GM19043 (cell line): ENCODE measurements around the gene SPDYE16.
"Not testable (repeated sequence)": the region's sequence is repeated elsewhere in the genome, so short reads cannot be mapped to it uniquely, and the experiment has no call there.

Experiments used
- ATAC-seq: cut with Tn5 transposase; IDR thresholded peaks from one replicate; pipeline ENCODE4 v1.9.1; 2021; ENCODE audit warnings: low read depth; ENCODE audit not compliant: unreplicated experiment

Gene SPDYE16, protein sequence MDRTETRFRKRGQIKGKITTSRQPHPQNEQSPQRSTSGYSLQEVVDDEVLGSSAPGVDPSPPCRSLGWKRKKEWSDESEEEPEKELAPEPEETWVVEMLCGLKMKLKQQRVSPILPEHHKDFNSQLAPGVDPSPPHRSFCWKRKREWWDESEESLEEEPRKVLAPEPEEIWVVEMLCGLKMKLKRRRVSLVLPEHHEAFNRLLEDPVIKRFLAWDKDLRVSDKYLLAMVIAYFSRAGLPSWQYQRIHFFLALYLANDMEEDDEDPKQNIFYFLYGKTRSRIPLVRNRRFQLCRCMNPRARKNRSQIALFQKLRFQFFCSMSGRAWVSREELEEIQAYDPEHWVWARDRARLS

DNA sequence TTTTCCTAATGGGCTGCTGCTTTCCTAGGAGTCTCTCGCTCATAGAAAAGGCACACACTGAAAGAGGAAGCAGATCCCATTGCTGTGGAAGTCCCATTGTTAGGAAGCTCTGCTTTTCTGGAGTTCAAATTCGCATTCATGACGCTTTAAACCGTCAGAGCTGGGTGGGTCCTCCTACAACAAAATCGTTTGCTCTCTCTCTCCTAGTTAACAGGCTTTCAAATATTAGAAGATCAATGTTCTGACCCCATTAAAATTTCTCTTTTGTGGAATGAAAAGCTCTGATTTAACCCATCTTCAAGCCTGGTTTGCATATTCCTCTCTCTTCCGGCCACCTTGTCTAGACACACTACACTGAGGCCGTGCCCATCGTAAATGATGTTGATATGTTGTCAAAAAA, at the start of gene SPDYE16:
Gene SPDYE16 (minus strand): TSS at position 101 of the 400 bp plus-strand sequence. CDS start 1,838 bp downstream, outside the sequence.
- ATAC-seq = not testable (repeated sequence)

DNA sequence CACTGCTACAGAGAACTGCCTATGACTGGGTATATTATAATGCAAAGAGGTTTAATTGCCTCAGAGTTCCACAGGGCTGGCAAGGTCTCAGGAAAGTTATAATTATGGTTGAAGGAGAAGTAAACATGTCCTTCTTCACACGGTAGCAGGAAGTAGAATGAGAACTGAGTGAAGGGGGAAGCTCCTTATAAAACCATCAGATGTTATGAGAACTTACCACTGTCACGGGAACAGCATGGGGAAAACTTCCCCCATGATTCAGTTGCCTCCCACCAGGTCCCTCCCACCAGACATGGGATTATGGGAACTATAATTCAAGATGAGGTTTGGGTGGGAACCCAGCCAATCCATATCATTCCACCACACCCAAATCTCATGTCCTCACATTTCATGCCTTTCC, 49.6 kb upstream of the SPDYE16 start:
- not testable (repeated sequence) for ATAC-seq

DNA sequence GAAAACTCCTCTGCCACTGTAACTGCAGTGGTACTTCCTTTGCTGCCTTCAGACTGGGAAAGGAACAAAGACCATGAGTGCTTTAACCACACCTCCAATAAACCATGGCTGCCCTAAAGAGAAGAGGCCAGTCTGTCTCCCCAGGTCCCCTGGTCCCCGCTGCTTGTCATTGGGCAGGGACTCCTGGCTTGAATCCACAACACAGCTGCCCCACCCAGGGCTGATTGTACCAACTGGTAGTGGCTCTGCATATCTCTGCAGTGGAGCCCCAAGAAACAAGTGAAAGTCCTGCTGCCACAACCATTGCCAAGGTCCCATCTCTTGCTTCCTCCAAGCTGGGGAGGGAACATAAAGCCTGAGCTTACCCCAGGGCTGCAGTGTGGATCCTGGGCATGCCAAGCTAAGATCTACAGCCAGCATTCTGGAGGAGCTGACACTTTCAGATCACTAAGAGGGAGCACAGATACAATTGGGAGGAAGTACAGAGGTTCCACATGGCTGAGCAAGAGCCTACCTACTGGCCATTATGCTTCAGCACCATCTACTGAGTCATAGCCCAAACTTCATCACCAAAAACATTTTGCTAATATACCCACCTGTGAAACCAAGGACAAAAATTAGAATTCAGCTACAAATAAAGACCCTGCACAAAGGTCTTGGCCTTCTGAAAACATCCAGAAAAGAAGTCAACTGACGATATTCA, 48.7 kb upstream of the SPDYE16 start:
- peak; percentile 71 for ATAC-seq

DNA sequence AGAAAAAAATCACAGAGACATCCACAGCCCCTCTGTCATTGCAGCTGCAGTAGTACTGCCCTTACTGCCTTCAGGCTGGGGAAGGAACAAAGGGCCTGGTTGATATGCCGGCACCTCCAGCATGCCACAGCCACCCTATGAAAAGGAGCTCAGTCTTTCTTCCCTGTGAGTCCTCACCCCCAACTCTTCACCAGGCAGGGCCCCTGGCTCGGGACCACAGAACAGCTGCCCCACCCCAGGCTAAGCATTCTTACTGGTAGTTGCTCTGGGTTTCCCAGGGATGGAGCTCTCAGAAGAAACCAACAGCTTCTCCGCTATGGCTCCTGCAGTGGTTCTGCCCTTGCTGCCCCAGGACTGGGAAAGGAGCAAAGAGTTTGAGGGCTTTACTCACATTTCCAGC, 47.9 kb upstream of the SPDYE16 start:
- not testable (repeated sequence) for ATAC-seq

DNA sequence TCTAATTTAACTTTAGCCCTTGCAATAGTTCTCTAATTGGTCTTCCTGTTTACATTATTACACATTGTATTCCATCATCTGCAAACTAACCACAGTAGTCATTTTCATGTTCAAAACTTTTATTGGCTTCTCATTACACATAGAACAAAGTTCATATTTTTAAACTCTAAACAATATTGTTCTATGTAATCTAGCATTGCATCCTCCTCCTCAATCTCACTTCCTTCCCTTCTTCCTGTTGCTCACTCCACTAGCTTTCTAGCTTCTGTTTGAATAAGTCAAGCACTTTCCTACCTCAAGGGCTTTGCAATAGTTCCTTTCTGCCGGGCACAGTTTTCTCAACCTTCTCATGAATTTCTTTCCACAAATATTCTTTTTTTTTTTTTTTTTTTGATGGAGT, 45.5 kb upstream of the SPDYE16 start:
- ATAC-seq = not testable (repeated sequence)

DNA sequence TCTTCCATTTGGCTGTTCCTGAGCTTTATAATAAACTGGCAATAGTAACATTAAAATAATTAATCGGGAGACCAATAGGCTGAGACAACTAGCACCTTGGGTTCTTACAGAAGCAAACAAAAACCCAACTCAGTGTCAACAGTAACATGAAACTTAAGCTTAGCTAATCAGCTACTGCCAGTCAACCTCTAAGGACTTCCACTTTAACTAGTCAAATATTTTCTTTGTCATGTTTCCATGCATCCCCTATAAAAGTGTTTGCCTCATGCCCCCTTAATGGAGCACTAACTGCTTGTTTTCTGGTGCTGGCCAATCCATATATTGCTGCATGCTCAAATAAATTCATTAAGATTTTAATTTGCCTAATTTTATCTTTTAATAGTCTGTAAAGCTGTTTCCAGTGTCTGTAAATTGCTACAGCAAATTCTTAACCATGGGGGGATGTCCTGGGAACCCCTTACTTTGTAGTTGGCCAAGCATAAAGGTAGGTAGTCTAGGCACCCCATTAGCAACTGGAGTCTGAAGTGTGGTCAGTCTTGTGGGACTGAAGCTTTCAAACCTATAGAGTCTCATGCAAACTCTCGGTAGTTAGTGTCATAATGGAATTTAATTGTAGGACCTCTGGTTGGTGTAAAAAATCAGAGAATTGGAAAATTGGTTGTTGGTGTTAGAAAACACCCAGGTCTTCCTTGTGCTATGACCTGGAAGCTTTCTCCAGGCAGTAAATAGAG, 43.7 kb upstream of the SPDYE16 start:
- ATAC-seq = not testable (repeated sequence)

DNA sequence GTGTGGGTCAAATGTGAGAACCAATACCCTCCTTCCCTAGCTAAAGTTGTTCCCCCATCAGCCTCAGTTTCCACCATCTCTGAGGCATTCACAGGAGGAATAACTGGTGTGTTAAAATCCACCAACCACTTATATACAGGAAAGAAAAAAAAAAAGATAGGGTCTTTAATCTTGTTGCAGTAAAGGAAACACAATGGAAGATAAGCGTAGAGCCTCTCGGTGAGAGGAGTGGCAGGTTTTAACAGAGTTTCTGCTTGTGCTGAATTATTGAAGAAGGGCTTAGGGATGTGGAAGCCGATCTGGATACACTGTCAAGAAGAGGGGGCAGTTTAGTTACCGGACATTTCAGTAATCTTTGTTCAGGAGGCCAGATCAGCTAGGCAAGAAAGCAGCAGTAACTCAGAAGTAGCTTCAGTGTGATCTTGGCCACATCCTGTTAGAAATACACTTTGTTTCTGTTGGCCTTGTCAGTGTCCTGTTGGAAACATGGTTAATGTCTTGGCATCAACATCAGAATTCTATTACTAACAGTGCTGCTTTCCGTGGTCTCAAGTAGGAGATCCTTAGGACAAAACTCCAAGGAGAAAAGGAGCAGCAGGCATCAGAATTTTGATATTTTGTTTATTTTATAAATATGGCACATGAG, 40.7 kb upstream of the SPDYE16 start:
- not testable (repeated sequence) for ATAC-seq

DNA sequence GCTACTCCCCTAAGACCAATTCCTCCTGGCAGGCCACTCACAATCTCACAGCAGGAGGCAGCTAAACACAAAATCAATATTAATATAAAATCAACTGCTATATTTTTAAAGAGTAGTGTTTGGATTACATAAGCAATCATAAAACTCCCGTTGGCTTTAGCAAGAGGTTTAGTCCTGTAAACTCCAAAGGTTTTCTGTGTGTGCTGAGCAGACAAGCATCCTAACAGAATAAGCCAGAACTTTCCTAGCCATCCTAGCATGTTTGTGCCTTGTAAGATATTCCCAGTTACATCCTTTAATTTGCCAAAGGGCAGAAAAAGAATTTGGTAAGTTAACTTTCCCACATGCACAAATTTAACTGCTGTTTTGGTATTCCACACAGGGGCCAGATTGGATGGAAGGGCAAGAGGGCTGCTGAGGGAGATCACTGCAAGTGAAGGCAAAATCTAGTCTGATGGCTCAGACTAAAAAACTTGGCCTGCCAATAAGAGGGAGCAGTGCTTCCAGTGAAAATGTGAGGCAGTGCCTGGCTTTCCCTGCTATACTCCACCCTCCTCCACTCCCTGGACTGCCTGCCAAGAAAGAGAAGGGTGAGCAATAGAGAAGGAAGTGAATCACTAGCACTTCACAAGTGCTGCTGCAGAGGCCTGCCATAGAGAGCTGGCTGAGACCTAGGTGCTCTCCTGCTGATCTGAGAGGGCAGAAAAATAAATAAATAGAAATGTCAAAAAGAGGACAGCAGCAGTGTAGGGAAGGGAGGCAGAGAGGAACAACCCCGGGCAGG, 39.9 kb upstream of the SPDYE16 start:
- not testable (repeated sequence) for ATAC-seq

DNA sequence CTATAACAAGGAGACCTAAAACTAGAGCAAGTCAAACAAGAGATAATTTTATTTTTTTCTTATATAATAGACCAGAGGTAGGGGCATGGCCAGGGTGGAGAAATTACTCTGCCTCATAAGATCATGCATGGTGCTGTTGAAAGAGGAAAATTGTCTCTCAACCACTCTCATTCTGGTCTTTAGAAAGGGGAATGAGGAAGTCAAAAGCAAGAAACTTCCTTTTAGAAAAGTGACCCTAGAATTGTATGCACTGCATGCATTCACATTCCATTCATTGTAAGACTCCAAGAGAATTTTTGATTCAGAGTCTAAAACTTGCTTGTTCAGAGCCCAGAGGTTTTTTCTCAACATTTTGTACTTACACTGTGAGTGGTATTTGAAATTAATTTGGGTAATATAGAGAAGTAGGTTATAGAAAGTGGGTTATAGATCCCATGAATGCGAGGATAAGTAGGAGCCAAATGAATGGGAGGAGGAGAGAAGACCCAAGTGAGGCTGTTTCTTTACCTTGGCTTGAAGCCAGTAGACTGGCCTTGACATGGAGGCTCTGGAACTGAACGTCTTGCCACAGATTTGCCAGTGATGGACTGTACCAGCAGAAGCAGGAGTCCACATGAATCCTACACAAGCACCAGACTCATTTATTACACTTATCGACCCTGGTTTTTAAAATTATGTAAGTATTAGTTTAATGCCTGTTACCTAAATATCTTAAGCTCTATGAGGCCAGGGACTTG, 33.0 kb upstream of the SPDYE16 start:
- ATAC-seq = not testable (repeated sequence)

DNA sequence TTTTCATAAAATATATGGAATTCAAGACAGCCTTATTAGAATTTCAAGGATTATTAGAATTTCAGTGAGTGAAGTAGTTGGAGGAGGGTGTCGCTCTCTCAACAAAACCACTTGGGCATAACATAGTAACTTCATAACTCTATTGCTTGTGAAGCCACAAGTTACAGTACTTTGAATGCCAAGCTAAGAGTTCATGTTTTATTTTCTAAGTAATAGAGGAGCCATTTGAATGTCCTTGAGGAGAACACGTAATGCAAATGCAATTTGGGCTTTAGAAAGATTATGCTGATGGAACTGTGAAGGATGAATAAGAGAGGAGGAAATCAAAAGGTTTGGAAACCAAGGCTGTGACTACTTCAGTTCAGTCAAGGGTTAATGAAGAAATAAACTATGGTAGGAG, 32.3 kb upstream of the SPDYE16 start:
- not testable (repeated sequence) for ATAC-seq

DNA sequence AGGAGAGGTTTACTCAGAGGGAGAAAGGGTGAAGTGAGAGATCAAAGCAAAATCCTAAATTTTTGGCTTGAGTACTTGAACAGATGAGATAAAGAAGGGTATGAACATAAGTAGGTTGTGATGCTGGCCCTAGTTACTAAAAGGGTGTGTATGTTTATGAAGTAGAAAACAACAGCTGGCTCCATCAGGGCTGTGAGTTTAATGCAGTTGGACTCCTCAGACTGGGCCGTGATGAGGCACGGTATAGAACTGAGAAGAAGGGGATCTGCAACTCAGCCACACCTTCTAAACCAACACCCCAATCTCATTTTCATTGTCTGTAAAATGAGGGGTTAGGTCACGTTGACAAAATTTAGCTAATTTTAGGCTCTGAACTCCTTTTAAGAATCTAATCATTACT, 29.2 kb upstream of the SPDYE16 start:
- not testable (repeated sequence) for ATAC-seq

DNA sequence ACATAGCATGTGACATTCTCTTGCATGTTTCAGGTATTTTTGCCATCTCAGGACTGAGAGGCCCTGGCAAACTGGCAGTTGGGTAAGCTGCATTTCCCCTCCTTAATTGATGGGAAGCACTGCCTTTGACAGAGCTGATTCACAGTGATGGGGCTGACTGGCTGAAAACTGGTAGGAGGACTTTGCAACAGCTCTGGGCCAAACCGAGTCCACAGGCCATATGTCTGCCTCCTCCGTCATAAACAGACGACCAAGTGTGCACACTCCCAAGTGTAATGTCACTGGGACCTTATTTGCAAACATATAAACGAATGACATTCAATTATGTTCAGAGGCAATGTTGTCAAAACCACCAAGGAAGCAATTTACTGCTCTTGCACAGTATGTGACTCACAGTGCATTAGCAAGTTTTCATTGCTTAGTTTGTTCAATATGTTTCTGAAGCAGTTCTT, 27.3 kb upstream of the SPDYE16 start:
- not testable (repeated sequence) for ATAC-seq

DNA sequence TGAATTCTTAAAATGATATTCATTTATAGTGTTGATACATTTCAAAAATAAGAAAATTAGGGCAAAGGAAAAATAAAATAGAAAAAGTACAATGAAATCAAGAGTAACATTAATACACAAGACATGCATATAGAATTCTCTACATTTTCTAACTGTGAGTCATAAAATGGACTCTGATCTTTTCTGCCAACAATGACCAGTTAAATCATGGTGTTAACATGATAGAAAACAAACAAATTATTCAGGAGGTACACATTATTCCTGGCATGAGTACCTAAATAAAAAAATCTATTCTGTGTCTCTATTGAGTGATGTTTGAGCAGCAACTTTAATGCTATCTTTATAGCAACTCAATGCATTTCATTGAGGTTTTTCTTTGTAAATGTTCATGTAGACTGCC, 25.6 kb upstream of the SPDYE16 start:
- not testable (repeated sequence) for ATAC-seq

DNA sequence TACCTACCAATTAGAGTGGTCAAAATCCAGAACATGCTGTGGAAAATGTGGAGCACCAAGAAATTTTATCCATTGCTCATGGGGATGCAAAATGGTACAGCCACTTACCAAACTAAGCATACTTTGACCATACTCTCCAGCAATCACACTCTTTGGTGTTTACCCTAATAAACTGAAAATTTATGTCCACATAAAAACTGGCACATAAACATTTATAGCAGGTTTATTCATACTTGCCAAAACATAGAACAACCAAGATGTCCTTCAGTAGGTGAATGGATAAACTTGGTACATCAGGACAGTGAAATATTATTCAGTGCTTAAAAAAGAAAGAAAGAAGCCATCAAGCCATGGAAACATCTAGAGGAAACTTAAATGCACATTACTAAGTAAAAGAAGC, 24.7 kb upstream of the SPDYE16 start:
- not testable (repeated sequence) for ATAC-seq

DNA sequence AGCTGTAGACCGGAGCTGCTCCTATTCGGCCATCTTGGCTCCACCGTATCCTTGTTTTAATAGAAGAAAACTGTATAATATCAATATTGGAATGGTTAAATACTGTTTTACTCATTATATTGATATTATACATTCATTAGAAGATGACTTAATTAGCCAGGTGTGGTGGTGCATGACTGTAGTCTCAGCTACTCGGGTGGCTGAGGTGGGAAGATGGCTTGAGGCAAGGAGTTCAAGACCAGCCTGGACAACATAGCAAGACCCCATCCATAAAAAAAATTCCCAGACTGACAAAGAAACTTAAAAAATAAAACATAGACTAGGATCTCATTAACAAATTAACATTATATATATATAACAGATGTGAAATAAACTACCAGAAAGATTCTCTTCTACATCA, 24.2 kb upstream of the SPDYE16 start:
- ATAC-seq = not testable (repeated sequence)

DNA sequence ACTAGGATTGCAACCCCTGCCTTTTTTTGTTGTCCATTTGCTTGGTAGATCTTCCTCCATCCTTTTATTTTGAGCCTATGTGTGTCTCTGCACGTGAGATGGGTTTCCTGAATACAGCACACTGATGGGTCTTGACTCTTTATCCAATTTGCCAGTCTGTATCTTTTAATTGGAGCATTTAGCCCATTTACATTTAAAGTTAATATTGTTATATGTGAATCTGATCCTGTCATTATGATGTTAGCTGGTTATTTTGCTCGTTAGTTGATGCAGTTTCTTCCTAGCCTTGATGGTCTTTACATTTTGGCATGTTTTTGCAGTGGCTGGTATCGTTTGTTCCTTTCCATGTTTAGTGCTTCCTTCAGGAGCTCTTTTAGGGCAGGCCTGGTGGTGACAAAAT, 21.9 kb upstream of the SPDYE16 start:
- ATAC-seq = not testable (repeated sequence)

DNA sequence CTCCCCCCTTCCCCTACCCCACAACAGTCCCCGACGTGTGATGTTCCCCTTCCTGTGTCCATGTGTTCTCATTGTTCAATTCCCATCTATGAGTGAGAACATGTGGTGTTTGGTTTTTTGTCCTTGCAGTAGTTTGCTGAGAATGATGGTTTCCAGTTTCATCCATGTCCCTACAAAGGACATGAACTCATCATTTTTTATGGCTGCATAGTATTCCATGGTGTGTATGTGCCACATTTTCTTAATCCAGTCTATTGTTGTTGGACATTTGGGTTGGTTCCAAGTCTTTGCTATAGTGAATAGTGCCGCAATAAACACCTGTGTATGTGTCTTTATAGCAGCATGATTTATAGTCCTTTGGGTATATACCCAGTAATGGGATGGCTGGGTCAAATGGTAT, 18.2 kb upstream of the SPDYE16 start:
- not testable (repeated sequence) for ATAC-seq

DNA sequence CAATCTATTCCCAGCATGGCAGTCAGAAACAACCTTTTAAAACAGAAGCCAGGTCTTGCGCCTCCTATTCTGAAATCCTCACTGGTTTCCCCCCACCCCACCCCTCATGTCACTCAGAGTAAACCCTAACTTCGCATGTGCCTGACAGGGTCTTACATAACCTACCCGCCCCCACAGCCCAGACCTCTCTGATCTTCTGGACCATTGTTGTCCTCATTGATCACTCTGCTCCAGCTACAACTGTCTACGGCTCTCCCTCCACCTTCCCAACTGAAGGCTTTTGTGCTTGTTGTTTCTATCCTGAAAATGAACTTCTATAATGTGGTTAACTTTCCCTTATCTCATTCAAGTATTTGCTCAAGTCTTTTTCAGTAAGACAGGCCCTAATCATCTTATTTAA, 17.1 kb upstream of the SPDYE16 start:
- not testable (repeated sequence) for ATAC-seq

DNA sequence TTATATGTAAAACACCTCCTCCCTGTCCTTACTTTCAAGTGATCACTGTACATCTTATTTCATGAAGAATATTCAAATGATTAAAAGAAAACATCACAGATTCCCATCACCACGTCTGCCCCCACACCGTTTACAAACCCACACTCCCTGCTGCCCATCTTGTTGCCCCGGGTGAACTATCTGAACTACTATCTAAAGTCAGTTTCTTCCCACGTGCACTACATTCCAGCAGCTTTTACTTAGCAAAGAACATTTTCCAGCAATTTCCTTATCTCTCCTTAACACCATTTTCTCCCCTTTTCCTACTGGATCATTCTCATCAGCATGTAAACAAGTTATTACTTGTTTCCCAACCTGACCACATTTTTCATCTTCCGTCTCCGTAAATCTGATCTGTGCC, 16.6 kb upstream of the SPDYE16 start:
- ATAC-seq = not testable (repeated sequence)
